NK-92 (cell line): ENCODE results near the gene ZNF581.

Experiments used
- DNase-seq: peaks from one replicate; lab custom pipeline; 2025; ENCODE audit not compliant: unreplicated experiment; lab: John Stamatoyannopoulos, UW

ZNF581 gene

GRCh38 chr19:55611300-55611982 is 32.0 kb upstream of the ZNF581 start:
- no peak for DNase-seq

- no peak for DNase-seq
Measured at GRCh38 chr19:55611983-55612645, 31.3 kb upstream of the ZNF581 start.

GRCh38 chr19:55613396-55613795 is 30.1 kb upstream of the ZNF581 start:
- no peak for DNase-seq

GRCh38 chr19:55613930-55614710 is 29.3 kb upstream of the ZNF581 start:
- DNase-seq: no peak

- DNase-seq: no peak
Measured at GRCh38 chr19:55614711-55615542, 28.5 kb upstream of the ZNF581 start.

- no peak for DNase-seq
Measured at GRCh38 chr19:55615543-55616394, 27.7 kb upstream of the ZNF581 start.

GRCh38 chr19:55616395-55616875 is 27.0 kb upstream of the ZNF581 start:
- DNase-seq: no peak

- DNase-seq: no peak
Measured at GRCh38 chr19:55617426-55617825, 26.0 kb upstream of the ZNF581 start.

GRCh38 chr19:55618426-55618825 is 25.0 kb upstream of the ZNF581 start:
- DNase-seq: no peak

- no peak for DNase-seq
Measured at GRCh38 chr19:55619286-55619685, 24.2 kb upstream of the ZNF581 start.

- DNase-seq: no peak
Measured at GRCh38 chr19:55620410-55621204, 22.8 kb upstream of the ZNF581 start.

GRCh38 chr19:55621205-55621672 is 22.2 kb upstream of the ZNF581 start:
- no peak for DNase-seq

- DNase-seq: no peak
Measured at GRCh38 chr19:55621673-55622231, 21.7 kb upstream of the ZNF581 start.

- DNase-seq: no peak
Measured at GRCh38 chr19:55622242-55622969, 21.0 kb upstream of the ZNF581 start.

GRCh38 chr19:55623130-55623529 is 20.3 kb upstream of the ZNF581 start:
- DNase-seq: no peak

- DNase-seq: no peak
Measured at GRCh38 chr19:55623561-55623960, 19.9 kb upstream of the ZNF581 start.

GRCh38 chr19:55624109-55625003 is 19.1 kb upstream of the ZNF581 start, which contains the start of gene ZNF784:
Gene ZNF784, minus strand, starts transcription at chr19:55624566. Its CDS starts 5 bp downstream, at chr19:55624561.
- DNase-seq: peak; percentile 62
